ENCODE measurements around the gene ITGA1. TPM values are rescaled to one million over a fixed set of nuclear protein-coding genes. Genes with fewer than 3 reads are reported as not detected.

The ITGA1 gene
- polyA plus RNA-seq, 1 donor (not counting 4 experiments of a cell fraction or from before 2014, with no cell fraction given): 1.4 TPM

DNA sequence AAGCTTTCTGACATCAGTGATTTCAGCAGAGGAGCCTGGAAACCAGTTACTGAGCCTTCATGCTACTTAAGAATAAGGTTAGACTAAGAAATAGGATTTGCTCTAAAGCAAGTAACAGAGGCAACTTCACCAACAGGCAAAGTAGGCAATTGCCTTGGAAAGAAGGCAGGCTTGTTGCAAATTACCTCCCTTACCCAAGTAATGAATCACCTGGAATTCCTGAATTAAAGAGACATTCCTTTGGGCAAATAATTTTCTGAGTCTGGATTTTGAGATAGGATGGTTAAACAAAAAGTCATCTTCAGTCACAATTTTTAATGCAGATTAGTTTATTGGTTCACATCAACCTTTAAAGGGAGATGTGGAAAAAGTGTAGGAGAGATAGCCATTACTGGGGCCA is 92.8 kb downstream of the ITGA1 start:
- Histone ChIP-seq H3K4me3 (ENCODE audit: control insufficient read depth in 2 of 3, extremely low read depth in 1 of 3, insufficient read depth in 2 of 3, low read depth in 1 of 3, low read length in 3 of 3) (no peak overlapping the region), H3K4me2 (ENCODE audit: control insufficient read depth, extremely low read depth, insufficient read depth, low read depth, low read length) (no peak overlapping the region), H3K9me3 (ENCODE audit: control insufficient read depth, low read depth, low read length) (no peaks in the 10 kb centered on the region), H3K27ac (ENCODE audit: control insufficient read depth, insufficient read depth, low read length) (no peak overlapping the region), H3K36me3 (ENCODE audit: control insufficient read depth in 2 of 2, extremely low read depth in 1 of 2, insufficient read depth in 2 of 2, low read length in 2 of 2) (no peaks in the 10 kb centered on the region), H3K27me3 (ENCODE audit: control insufficient read depth, extremely low read depth, insufficient read depth, low read length) (peaks cover 3% of the 10 kb centered on the region), H2AFZ (ENCODE audit: control insufficient read depth, low read length) (no peak overlapping the region), H3K4me1 (ENCODE audit: control insufficient read depth, extremely low read depth, insufficient read depth, low read length) (no peaks in the 10 kb centered on the region), H3K9me1 (ENCODE audit: control insufficient read depth, extremely low read depth, insufficient read depth, low read length) (no peaks in the 10 kb centered on the region), H4K20me1 (ENCODE audit: control insufficient read depth, extremely low read depth, insufficient read depth, low read length) (no peaks in the 10 kb centered on the region), H3K79me2 (ENCODE audit: control insufficient read depth, insufficient read depth, low read length) (no peaks in the 10 kb centered on the region), H3K9ac (ENCODE audit: control insufficient read depth, extremely low read depth, insufficient read depth, low read length) (no peak overlapping the region)
- DNase-seq (ENCODE audit: low read depth, low spot score): no peak
- FAIRE-seq: no peak
- TF ChIP-seq, protein P1, sequence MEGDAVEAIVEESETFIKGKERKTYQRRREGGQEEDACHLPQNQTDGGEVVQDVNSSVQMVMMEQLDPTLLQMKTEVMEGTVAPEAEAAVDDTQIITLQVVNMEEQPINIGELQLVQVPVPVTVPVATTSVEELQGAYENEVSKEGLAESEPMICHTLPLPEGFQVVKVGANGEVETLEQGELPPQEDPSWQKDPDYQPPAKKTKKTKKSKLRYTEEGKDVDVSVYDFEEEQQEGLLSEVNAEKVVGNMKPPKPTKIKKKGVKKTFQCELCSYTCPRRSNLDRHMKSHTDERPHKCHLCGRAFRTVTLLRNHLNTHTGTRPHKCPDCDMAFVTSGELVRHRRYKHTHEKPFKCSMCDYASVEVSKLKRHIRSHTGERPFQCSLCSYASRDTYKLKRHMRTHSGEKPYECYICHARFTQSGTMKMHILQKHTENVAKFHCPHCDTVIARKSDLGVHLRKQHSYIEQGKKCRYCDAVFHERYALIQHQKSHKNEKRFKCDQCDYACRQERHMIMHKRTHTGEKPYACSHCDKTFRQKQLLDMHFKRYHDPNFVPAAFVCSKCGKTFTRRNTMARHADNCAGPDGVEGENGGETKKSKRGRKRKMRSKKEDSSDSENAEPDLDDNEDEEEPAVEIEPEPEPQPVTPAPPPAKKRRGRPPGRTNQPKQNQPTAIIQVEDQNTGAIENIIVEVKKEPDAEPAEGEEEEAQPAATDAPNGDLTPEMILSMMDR (optimal IDR thresholded peaks at IDR 0.05 in 1 of 3, IDR thresholded peaks at IDR 0.05 in 1 of 3, conservative IDR thresholded peaks at IDR 0.05 in 1 of 3; ENCODE audit: extremely low read depth in 1 of 3, insufficient read depth in 2 of 3, low read length in 3 of 3): no peak
- TF ChIP-seq EZH2 (IDR thresholded peaks at IDR 0.05; ENCODE audit: low read length): no peak
- dilution Hi-C loops (cut with MboI; ENCODE audit: extremely low pct_ligation_motif_present, low sequenced_read_pairs): no loop called here

DNA sequence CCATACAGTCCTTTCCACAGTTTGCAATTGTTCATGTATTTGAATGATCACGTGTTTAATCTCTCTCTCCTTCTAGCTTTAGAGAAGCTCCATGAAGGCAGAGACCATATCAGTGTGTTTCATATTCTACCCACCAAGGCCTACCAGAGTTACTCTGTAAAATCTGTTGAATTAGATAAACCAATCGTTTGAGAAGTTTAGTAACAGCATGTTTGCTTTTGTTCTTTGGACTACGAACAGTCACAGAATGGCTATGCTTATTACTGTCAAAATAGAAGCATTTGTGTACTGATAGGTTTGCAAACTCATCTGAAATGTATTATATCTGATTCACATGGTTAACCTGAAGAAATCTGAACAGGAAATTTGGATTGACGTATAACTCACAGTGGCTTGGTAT is 93.8 kb downstream of the ITGA1 start:
- DNase-seq (ENCODE audit: low read depth, low spot score) (no peak), FAIRE-seq (peak; percentile 20)
- dilution Hi-C loops (cut with MboI; ENCODE audit: extremely low pct_ligation_motif_present, low sequenced_read_pairs): no loop called here
- Histone ChIP-seq H3K79me2 (ENCODE audit: control insufficient read depth, insufficient read depth, low read length) (no peaks in the 10 kb centered on the region), H3K9me1 (ENCODE audit: control insufficient read depth, extremely low read depth, insufficient read depth, low read length) (no peaks in the 10 kb centered on the region), H3K4me3 (ENCODE audit: control insufficient read depth in 2 of 3, extremely low read depth in 1 of 3, insufficient read depth in 2 of 3, low read depth in 1 of 3, low read length in 3 of 3) (no peak overlapping the region), H3K4me1 (ENCODE audit: control insufficient read depth, extremely low read depth, insufficient read depth, low read length) (no peaks in the 10 kb centered on the region), H3K9me3 (ENCODE audit: control insufficient read depth, low read depth, low read length) (no peaks in the 10 kb centered on the region), H3K27ac (ENCODE audit: control insufficient read depth, insufficient read depth, low read length) (no peak overlapping the region), H3K9ac (ENCODE audit: control insufficient read depth, extremely low read depth, insufficient read depth, low read length) (no peak overlapping the region), H4K20me1 (ENCODE audit: control insufficient read depth, extremely low read depth, insufficient read depth, low read length) (no peaks in the 10 kb centered on the region), H3K27me3 (ENCODE audit: control insufficient read depth, extremely low read depth, insufficient read depth, low read length) (peaks cover 3% of the 10 kb centered on the region), H3K4me2 (ENCODE audit: control insufficient read depth, extremely low read depth, insufficient read depth, low read depth, low read length) (no peak overlapping the region), H2AFZ (ENCODE audit: control insufficient read depth, low read length) (no peak overlapping the region), H3K36me3 (ENCODE audit: control insufficient read depth in 2 of 2, extremely low read depth in 1 of 2, insufficient read depth in 2 of 2, low read length in 2 of 2) (no peaks in the 10 kb centered on the region)
- TF ChIP-seq, protein P1 (optimal IDR thresholded peaks at IDR 0.05 in 1 of 3, IDR thresholded peaks at IDR 0.05 in 1 of 3, conservative IDR thresholded peaks at IDR 0.05 in 1 of 3; ENCODE audit: extremely low read depth in 1 of 3, insufficient read depth in 2 of 3, low read length in 3 of 3): no peak
- no peak for TF ChIP-seq EZH2 (IDR thresholded peaks at IDR 0.05; ENCODE audit: low read length)
